ENCODE results near the gene ADAP1. TPM values are rescaled to one million over a fixed set of nuclear protein-coding genes. Genes with fewer than 3 reads are reported as not detected.

ADAP1 gene
- total RNA-seq, 2 experiments from 2014 or later = 34.6 to 40.9 TPM

DNA sequence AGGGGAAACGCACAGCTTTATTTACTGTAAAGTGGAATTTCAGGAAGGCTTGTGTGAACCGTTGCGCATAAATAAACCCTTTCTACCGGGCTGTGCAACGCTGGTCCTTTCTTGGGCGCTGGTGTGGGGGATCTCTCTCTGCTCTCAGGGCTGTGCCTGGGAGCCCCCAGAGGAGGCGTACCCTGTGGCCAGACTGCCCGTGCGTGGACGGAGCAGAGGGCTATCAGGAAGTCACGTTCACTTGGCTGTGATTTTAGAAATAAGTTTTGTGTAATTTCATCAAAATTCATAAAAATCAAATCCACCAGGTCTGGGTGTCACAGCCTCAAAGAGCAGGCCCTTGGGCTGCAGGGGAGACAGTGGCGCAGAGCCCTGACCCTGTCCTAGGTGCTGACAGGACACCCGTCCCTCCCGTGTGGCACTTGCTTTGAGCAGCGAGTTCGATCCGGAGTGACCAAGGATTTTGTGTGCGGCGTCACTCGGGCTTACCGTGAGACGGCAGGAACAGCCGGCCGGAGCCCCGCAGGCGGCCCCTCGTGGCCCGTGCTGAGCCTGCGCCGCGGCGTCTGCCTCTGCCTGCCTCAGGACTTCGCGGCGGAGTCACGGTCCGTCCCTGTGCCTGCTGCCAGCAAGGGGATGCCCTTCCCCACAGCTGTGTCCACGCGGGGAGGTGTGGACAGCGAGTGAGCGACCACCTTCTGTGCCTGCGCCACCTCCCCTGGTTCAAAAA, 58.0 kb downstream of the ADAP1 start:
- ATAC-seq (no peak), DNase-seq (no peak)
- intact Hi-C loops (cut with micrococcal nuclease) = no loop called here
- Mint-ChIP-seq H3K4me3 (no peak overlapping the region), H3K9me3 (no peaks in the 10 kb centered on the region), H3K27me3 (no peaks in the 10 kb centered on the region), H3K27ac (no peak overlapping the region), H3K4me1 (ENCODE audit: low read depth) (peaks cover 2% of the 10 kb centered on the region), H3K36me3 (ENCODE audit: low read depth) (peaks cover 40% of the 10 kb centered on the region)
- POLR2A ChIA-PET = interaction anchor here (1.2 kb wide), 1 partner anchor 16 kb away, joined by 3 read pairs; no protein-coding TSS in a partner anchor
- CTCF ChIA-PET = no interaction called here
- TF ChIP-seq, protein P1, sequence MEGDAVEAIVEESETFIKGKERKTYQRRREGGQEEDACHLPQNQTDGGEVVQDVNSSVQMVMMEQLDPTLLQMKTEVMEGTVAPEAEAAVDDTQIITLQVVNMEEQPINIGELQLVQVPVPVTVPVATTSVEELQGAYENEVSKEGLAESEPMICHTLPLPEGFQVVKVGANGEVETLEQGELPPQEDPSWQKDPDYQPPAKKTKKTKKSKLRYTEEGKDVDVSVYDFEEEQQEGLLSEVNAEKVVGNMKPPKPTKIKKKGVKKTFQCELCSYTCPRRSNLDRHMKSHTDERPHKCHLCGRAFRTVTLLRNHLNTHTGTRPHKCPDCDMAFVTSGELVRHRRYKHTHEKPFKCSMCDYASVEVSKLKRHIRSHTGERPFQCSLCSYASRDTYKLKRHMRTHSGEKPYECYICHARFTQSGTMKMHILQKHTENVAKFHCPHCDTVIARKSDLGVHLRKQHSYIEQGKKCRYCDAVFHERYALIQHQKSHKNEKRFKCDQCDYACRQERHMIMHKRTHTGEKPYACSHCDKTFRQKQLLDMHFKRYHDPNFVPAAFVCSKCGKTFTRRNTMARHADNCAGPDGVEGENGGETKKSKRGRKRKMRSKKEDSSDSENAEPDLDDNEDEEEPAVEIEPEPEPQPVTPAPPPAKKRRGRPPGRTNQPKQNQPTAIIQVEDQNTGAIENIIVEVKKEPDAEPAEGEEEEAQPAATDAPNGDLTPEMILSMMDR (IDR thresholded peaks at IDR 0.05) = no peak

DNA sequence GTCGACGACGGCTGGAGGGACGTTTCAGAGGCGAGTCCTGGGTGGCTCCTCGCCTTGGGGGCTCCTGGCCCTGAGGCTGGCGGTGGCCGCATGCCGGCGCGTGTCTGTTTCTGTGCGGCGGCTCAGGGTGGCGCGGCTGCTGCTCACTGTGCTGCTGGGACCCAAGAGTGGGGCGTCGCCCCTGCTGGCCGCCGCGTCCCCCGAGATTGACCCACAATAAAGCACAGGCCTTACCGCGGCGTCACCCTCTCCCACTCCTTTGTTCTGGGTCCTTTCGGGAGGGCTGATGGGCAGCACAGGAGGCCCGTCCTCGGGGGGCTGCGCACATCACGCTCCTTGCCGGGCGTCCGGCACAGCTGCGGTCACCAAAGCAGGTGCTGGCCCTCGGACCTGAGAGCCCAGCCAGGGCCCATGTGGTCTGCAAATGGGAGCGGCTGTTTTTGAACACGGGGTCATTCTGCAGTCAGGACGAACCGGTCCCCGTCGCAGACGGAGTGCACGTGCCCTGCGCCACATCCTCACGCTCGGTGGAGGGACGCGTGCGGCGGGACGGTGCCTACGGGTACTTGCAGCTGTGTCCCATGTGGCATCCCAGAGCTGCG, 58.9 kb downstream of the ADAP1 start:
- H3K36me3 Mint-ChIP-seq (ENCODE audit: low read depth) = peaks cover 40% of the 10 kb centered on the region
- DNase-seq = no peak
- intact Hi-C loops (cut with micrococcal nuclease) = no loop called here
- H3K27ac Mint-ChIP-seq = no peak overlapping the region
- no peak for ATAC-seq
- H3K4me3 Mint-ChIP-seq = no peak overlapping the region
- CTCF ChIA-PET = no interaction called here
- no peaks in the 10 kb centered on the region for H3K27me3 Mint-ChIP-seq
- TF ChIP-seq, protein P1 (IDR thresholded peaks at IDR 0.05) = no peak
- H3K9me3 Mint-ChIP-seq = no peaks in the 10 kb centered on the region
- H3K4me1 Mint-ChIP-seq (ENCODE audit: low read depth) = peaks cover 2% of the 10 kb centered on the region
- POLR2A ChIA-PET = interaction anchor here (1.2 kb wide), 1 partner anchor 17 kb away, joined by 3 read pairs; no protein-coding TSS in a partner anchor

GRCh38 chr7:894927-895450, 59.5 kb downstream of the ADAP1 start:
- ChIA-PET CTCF (no interaction called here), POLR2A (interaction anchor here (1.2 kb wide), 1 partner anchor 15 kb away, joined by 5 read pairs; no protein-coding TSS in a partner anchor)
- Mint-ChIP-seq H3K9me3 (no peaks in the 10 kb centered on the region), H3K27me3 (no peaks in the 10 kb centered on the region), H3K36me3 (ENCODE audit: low read depth) (peaks cover 44% of the 10 kb centered on the region), H3K4me1 (ENCODE audit: low read depth) (peaks cover 2% of the 10 kb centered on the region), H3K27ac (no peak overlapping the region), H3K4me3 (no peak overlapping the region)
- intact Hi-C loops (cut with micrococcal nuclease) = no loop called here
- ATAC-seq = no peak
- DNase-seq = no peak
- TF ChIP-seq, protein P1 (IDR thresholded peaks at IDR 0.05) = no peak

- no peak overlapping the region for H3K27ac Mint-ChIP-seq
- TF ChIP-seq, protein P1 (IDR thresholded peaks at IDR 0.05) = no peak
- H3K27me3 Mint-ChIP-seq = no peaks in the 10 kb centered on the region
- no peak for DNase-seq
- ATAC-seq = no peak
- POLR2A ChIA-PET = interaction anchor here (1.2 kb wide), 1 partner anchor 15 kb away, joined by 5 read pairs; no protein-coding TSS in a partner anchor
- peaks cover 44% of the 10 kb centered on the region for H3K36me3 Mint-ChIP-seq (ENCODE audit: low read depth)
- CTCF ChIA-PET = no interaction called here
- intact Hi-C loops (cut with micrococcal nuclease) = no loop called here
- H3K4me1 Mint-ChIP-seq (ENCODE audit: low read depth) = peaks cover 2% of the 10 kb centered on the region
- no peaks in the 10 kb centered on the region for H3K9me3 Mint-ChIP-seq
- no peak overlapping the region for H3K4me3 Mint-ChIP-seq
These were observed 60.2 kb downstream of the ADAP1 start for GRCh38 chr7:894164-894867.

All from activated CD8-positive, alpha-beta T cell treated with anti-CD3 and anti-CD28 coated beads for 36 hours (primary cell).